ENCODE measurements around the gene NAA20.

DNA sequence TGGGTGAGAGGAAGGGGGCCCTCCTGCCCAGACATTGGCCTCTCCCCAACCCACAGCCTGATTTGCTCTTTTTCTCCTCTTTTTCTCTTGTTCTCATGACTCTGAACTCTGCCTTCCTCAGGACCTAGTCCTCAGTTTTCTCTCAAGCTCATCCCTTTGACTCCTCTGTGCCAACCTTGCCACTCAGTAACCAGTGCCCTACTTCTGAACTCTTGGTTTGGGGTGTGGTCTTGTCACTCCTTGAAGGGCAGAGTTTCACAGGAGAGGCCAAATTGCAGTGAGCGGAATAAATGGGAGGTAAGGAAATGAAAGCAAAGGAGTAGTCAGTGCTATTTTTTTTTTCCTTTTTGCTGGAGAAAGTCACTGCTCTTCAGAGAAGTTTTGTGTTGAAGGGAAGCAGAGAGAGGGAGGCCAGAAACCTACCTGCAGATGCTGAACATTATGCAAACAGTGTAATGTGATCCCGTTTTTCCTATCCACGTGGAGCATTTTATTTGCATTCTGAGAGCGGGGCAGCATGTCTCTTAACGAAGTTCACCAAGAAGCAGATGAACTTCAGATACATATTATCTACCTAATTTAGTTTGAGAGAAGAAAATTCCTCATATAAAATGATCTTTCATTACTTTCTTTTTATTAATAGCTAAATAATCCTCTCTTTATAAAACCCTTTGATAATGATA is 62.1 kb downstream of the NAA20 start:
- TF ChIP-seq ZNF790 (CRISPR knock-in tag; IDR thresholded peaks at IDR 0.05; ENCODE audit: borderline replicate concordance) (no peak), ZNF510 (CRISPR knock-in tag; IDR thresholded peaks at IDR 0.05; ENCODE audit: low read depth) (no peak), MTF1 (CRISPR knock-in tag; IDR thresholded peaks at IDR 0.05) (no peak), POLR2A (IDR thresholded peaks at IDR 0.05; ENCODE audit: insufficient read depth in 1 of 2, low read depth in 2 of 2, low read length in 2 of 2) (no peak)
